ENCODE data around the gene UTRN. TPM values are rescaled to one million over a fixed set of nuclear protein-coding genes. Genes with fewer than 3 reads are reported as not detected.

Gene UTRN
- total and polyA plus RNA-seq, 10 of the 15 experiments (the other 5 are each of a cell fraction or from before 2014, with no cell fraction given): 1.6 to 52.6 (median 25.5) TPM

GRCh38 chr6:144268794-144269349, 16.3 kb upstream of the UTRN start:
- no peak for FAIRE-seq
- CTCF ChIA-PET: interaction anchor here (0.9 kb wide), 1 partner anchor 12 kb away, joined by 3 read pairs; no protein-coding TSS in a partner anchor
- no peak overlapping the region for H3K9ac ChIP-seq (ENCODE audit: control insufficient read depth, insufficient read depth, low read length)
- H2AFZ ChIP-seq (ENCODE audit: control insufficient read depth, low read depth, low read length): no peak overlapping the region
- TF ChIP-seq BACH1 (IDR thresholded peaks at IDR 0.05; ENCODE audit: borderline replicate concordance) (no peak), USF1 (IDR thresholded peaks at IDR 0.05; ENCODE audit: borderline replicate concordance, extremely low read length, insufficient read depth, low read depth, low read length) (no peak), GATAD2B (conservative IDR thresholded peaks at IDR 0.05; ENCODE audit: low read depth) (no peak)
- POLR2A ChIA-PET: no interaction called here
- SMC1A ChIA-PET (ENCODE audit: uncharacterized antibody, unreplicated experiment): interaction anchor here (0.6 to 1.1 kb wide), 3 partner anchors 9 to 168 kb away, joined by 3 read pairs; no protein-coding TSS in a partner anchor
- BruUV-seq (replicated peaks): no TSS peak
- in situ Hi-C loops (cut with MboI): no loop called here
- RAD21 ChIA-PET (ENCODE audit: unreplicated experiment): no interaction called here
- WGBS (ENCODE audit: insufficient coverage, insufficient replicate concordance, low lambda C conversion rate, missing lambda C conversion rate): 65% methylated on average over 4 of the region's 4 CpGs
- DNase-seq (ENCODE audit: low read depth, low spot score): no peak
- no peaks in the 10 kb centered on the region for H4K20me1 ChIP-seq (ENCODE audit: control insufficient read depth, insufficient read depth)
- H3K79me2 ChIP-seq (ENCODE audit: control insufficient read depth, insufficient read depth, low read length): no peaks in the 10 kb centered on the region
- H3K27ac ChIP-seq (ENCODE audit: control insufficient read depth, insufficient read depth): no peak overlapping the region
- ATAC-seq: no peak
- H3K4me3 ChIP-seq: no peak overlapping the region
- H3K4me2 ChIP-seq (ENCODE audit: control insufficient read depth, insufficient read depth): no peak overlapping the region
- H3K4me1 ChIP-seq (ENCODE audit: control insufficient read depth, insufficient read depth, low read length): no peaks in the 10 kb centered on the region
- no peaks in the 10 kb centered on the region; the same call in 2 of the 3 replicates for H3K9me3 ChIP-seq (replicated peaks; ENCODE audit: control insufficient read depth, insufficient read depth, low read length)
- no peaks in the 10 kb centered on the region for H3K36me3 ChIP-seq (ENCODE audit: control insufficient read depth in 2 of 2, insufficient read depth in 2 of 2, low read length in 1 of 2)
- intact Hi-C loops (cut with micrococcal nuclease; ENCODE audit: unreplicated experiment): loop anchor here (10.0 kb wide), 1 partner anchor 216 kb away; no protein-coding TSS in a partner anchor
- no peaks in the 10 kb centered on the region for H3K27me3 ChIP-seq (replicated peaks in 1 of 2; ENCODE audit: control insufficient read depth in 2 of 2, insufficient read depth in 2 of 2, low read length in 1 of 2)

GRCh38 chr6:144277174-144277573, 8.0 kb upstream of the UTRN start:
- Histone ChIP-seq H3K9me3 (replicated peaks; ENCODE audit: control insufficient read depth, insufficient read depth, low read length) (no peaks in the 10 kb centered on the region), H2AFZ (ENCODE audit: control insufficient read depth, low read depth, low read length) (no peak overlapping the region), H3K4me3 (no peak overlapping the region), H3K27ac (ENCODE audit: control insufficient read depth, insufficient read depth) (no peak overlapping the region), H4K20me1 (ENCODE audit: control insufficient read depth, insufficient read depth) (no peaks in the 10 kb centered on the region), H3K4me2 (ENCODE audit: control insufficient read depth, insufficient read depth) (no peak overlapping the region), H3K27me3 (replicated peaks in 1 of 2; ENCODE audit: control insufficient read depth in 2 of 2, insufficient read depth in 2 of 2, low read length in 1 of 2) (no peaks in the 10 kb centered on the region), H3K9ac (ENCODE audit: control insufficient read depth, insufficient read depth, low read length) (no peak overlapping the region), H3K36me3 (ENCODE audit: control insufficient read depth in 2 of 2, insufficient read depth in 2 of 2, low read length in 1 of 2) (no peaks in the 10 kb centered on the region), H3K4me1 (ENCODE audit: control insufficient read depth, insufficient read depth, low read length) (no peaks in the 10 kb centered on the region), H3K79me2 (ENCODE audit: control insufficient read depth, insufficient read depth, low read length) (no peaks in the 10 kb centered on the region)
- in situ Hi-C loops (cut with MboI) (no loop called here), intact Hi-C loops (cut with micrococcal nuclease; ENCODE audit: unreplicated experiment) (no loop called here)
- 64% methylated on average over 1 of the region's 1 CpG for WGBS (ENCODE audit: insufficient coverage, insufficient replicate concordance, low lambda C conversion rate, missing lambda C conversion rate)
- ChIA-PET SMC1A (ENCODE audit: uncharacterized antibody, unreplicated experiment) (interaction anchor here (1.1 kb wide), 1 partner anchor 8 kb away, joined by 3 read pairs; no protein-coding TSS in a partner anchor), RAD21 (ENCODE audit: unreplicated experiment) (no interaction called here), POLR2A (interaction anchor here (1.1 kb wide), 1 partner anchor 16 kb away, joined by 6 read pairs; no protein-coding TSS in a partner anchor), CTCF (interaction anchor here (0.6 to 0.7 kb wide), 2 partner anchors 493 to 736 kb away, joined by 3 read pairs; no protein-coding TSS in a partner anchor)
- no peak for ATAC-seq
- BruUV-seq (replicated peaks): no TSS peak
- no peak for FAIRE-seq
- DNase-seq (ENCODE audit: low read depth, low spot score): no peak
- no peak for TF ChIP-seq MEF2A (IDR thresholded peaks at IDR 0.05; ENCODE audit: insufficient read depth, low read depth, low read length)
- no peak for TF ChIP-seq SIX5 (IDR thresholded peaks at IDR 0.05; ENCODE audit: low read depth, low read length, severe bottlenecking)
- TF ChIP-seq ESRRA (IDR thresholded peaks at IDR 0.05; ENCODE audit: low read length): no peak
- TF ChIP-seq MYB (IDR thresholded peaks at IDR 0.05; ENCODE audit: borderline replicate concordance, low read depth, low read length): no peak
- no peak for TF ChIP-seq NFYA (IDR thresholded peaks at IDR 0.05; ENCODE audit: borderline replicate concordance, low read depth, low read length)
- no peak for TF ChIP-seq ZBTB4 (CRISPR knock-in tag; IDR thresholded peaks at IDR 0.05)
- no peak for TF ChIP-seq EGR1 (IDR thresholded peaks at IDR 0.05; ENCODE audit: borderline replicate concordance in 1 of 2, low read depth in 2 of 2, low read length in 2 of 2)
- TF ChIP-seq E2F4 (IDR thresholded peaks at IDR 0.05; ENCODE audit: low read depth, low read length): no peak

All from GM12878 (cell line).